Choroid plexus epithelial cell (primary cell): ENCODE data around the gene CTRB2.
"Not testable (repeated sequence)": the region's sequence is repeated elsewhere in the genome, so short reads cannot be mapped to it uniquely, and the experiment has no call there.

Source experiments
- DNase-seq: peaks from one replicate; pipeline ENCODE4 v3.0.0-alpha.2; 2010; ENCODE audit warnings: low read depth
- H3K4me3 ChIP-seq: 2 replicates; pipeline ENCODE4 v1.5.1; 2011; ENCODE audit warnings: low read depth, mild to moderate bottlenecking, control low read depth, low read length, moderate library complexity
- CTCF ChIP-seq: conservative IDR thresholded peaks from 2 replicates; pipeline ENCODE4 v1.5.1; 2011; ENCODE audit warnings: low read depth, mild to moderate bottlenecking, control low read depth, inconsistent platforms, low read length, moderate library complexity

CTRB2 gene

GRCh38 chr16:75217389-75217851 is 10.5 kb upstream of the CTRB2 start:
- DNase-seq: no peak
- H3K4me3 ChIP-seq: no peak overlapping the region
- TF ChIP-seq CTCF: no peak

GRCh38 chr16:75216576-75216975 is 9.6 kb upstream of the CTRB2 start:
- no peak overlapping the region for H3K4me3 ChIP-seq
- no peak for TF ChIP-seq CTCF
- no peak for DNase-seq

- no peak overlapping the region for H3K4me3 ChIP-seq
- no peak for TF ChIP-seq CTCF
- no peak for DNase-seq
Measured at GRCh38 chr16:75216127-75216526, 9.2 kb upstream of the CTRB2 start.

- not testable (repeated sequence) for H3K4me3 ChIP-seq, DNase-seq
Measured at GRCh38 chr16:75211286-75211685, 4.3 kb upstream of the CTRB2 start.

- DNase-seq: no peak
- H3K4me3 ChIP-seq: no peak overlapping the region
- TF ChIP-seq CTCF: no peak
Measured at GRCh38 chr16:75209944-75210343, 3.0 kb upstream of the CTRB2 start.

- not testable (repeated sequence) for DNase-seq, H3K4me3 ChIP-seq
Measured at GRCh38 chr16:75209514-75209913, 2.6 kb upstream of the CTRB2 start.

- TF ChIP-seq CTCF: no peak
- DNase-seq: no peak
- H3K4me3 ChIP-seq: no peak overlapping the region
Measured at GRCh38 chr16:75208861-75209505, 2.0 kb upstream of the CTRB2 start.

- no peak overlapping the region for H3K4me3 ChIP-seq
- no peak for TF ChIP-seq CTCF
- no peak for DNase-seq
Measured at GRCh38 chr16:75208242-75208825, 1.4 kb upstream of the CTRB2 start.
